ENCODE results near the gene FHAD1.

The FHAD1 gene

DNA sequence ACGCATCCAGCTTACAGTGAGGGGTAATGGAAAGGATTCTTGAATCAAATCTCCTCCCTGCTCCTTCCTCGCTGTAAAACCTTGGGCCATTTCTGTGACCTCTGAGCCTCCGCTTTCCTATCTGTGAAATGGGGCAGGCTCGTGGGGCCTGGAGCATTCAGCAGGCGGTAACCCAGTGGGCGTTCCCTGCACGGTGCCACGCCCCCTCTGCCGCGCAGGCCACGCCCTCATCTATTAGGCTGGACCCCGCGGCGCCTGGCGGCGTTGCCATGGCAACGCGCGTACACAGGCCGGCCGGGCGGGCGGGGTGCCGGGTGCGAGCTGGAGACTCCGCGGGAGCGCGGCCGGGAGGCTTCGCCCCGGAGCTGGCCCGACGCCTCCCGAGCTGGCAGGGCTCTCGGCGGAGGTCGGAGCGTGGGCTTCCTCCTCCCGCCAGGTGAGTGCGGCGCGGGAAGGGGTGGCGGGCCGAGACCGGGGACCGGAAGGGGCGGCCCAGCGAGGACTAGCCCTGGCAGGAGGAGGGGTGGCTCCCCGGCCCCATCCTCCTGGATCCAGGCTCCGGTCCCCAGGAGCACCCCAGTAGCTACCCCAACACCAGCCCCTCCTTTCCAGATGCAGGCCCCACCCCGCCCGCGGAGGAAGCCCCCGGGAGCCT, at the start of gene FHAD1:
TSS of gene FHAD1 (plus strand) at position 264 of the 655 bp plus-strand sequence. CDS start 4,562 bp downstream, outside the sequence.
- TF ChIP-seq ZBTB7A (IDR thresholded peaks at IDR 0.05; ENCODE audit: low read depth), result no peak
- TF ChIP-seq, protein P1, sequence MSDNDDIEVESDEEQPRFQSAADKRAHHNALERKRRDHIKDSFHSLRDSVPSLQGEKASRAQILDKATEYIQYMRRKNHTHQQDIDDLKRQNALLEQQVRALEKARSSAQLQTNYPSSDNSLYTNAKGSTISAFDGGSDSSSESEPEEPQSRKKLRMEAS (IDR thresholded peaks at IDR 0.05), result peak; percentile 13; the same call in 1 of the 2 replicates
- TF ChIP-seq TCF12 (IDR thresholded peaks at IDR 0.05; ENCODE audit: low read depth), result peak; percentile 47; the same call in 1 of the 2 replicates
- TF ChIP-seq EGR1 (IDR thresholded peaks at IDR 0.05), result no peak
- no peak for TF ChIP-seq EP300 (IDR thresholded peaks at IDR 0.05; ENCODE audit: borderline replicate concordance)
- TF ChIP-seq TEAD4 (IDR thresholded peaks at IDR 0.05), result no peak
- no peak for TF ChIP-seq TAF1 (IDR thresholded peaks at IDR 0.05; ENCODE audit: low read depth)

DNA sequence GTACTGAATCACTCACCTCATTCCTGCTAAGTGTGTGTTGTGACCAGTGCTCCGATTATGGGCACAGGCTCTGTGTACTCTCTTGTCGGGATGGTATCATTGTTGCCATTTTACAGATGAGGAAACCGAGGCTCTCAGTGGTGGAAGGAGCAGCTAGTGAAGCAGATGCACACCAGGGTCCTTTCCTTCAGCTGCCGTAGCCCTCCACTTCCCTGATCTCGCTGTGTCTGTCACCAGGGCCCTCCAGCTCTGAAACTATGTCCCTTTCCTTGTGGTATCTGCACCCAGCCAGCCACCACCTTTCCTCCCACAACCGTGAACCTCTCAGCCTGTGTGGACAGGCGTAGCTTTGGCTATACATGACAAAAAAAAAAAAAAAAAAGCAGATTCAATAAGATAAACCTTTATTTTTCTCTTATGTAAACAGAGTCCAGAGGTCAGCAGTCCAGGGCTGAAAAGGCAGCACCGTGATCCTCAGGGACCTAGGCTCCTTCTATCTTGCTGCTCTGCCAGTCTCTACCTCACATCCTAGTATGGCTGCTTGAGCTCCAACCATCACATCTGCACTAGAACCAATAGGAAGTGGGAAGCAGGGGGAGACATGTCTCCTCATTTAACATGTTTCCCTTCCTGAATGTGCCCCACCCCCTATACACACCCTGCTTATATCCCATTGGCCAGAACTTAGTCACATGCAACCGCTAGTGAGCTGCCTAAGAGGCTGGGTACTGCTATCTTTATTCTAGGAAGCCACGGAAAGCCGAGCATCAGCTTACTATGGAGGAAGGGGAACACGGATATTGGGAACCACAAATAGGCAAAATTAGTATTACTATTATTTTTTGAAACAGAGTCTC, 49.2 kb upstream of the FHAD1 start:
- TF ChIP-seq FOXM1 (IDR thresholded peaks at IDR 0.05; ENCODE audit: borderline replicate concordance, low read depth) (no peak), YY1 (IDR thresholded peaks at IDR 0.05; ENCODE audit: low read depth) (no peak), TAF1 (IDR thresholded peaks at IDR 0.05; ENCODE audit: low read depth) (no peak), TEAD4 (IDR thresholded peaks at IDR 0.05) (no peak)
- TF ChIP-seq, protein P2, sequence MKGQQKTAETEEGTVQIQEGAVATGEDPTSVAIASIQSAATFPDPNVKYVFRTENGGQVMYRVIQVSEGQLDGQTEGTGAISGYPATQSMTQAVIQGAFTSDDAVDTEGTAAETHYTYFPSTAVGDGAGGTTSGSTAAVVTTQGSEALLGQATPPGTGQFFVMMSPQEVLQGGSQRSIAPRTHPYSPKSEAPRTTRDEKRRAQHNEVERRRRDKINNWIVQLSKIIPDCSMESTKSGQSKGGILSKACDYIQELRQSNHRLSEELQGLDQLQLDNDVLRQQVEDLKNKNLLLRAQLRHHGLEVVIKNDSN (IDR thresholded peaks at IDR 0.05), result 0 out of 2 replicates have a peak, but pooled peaks have one; percentile 14

DNA sequence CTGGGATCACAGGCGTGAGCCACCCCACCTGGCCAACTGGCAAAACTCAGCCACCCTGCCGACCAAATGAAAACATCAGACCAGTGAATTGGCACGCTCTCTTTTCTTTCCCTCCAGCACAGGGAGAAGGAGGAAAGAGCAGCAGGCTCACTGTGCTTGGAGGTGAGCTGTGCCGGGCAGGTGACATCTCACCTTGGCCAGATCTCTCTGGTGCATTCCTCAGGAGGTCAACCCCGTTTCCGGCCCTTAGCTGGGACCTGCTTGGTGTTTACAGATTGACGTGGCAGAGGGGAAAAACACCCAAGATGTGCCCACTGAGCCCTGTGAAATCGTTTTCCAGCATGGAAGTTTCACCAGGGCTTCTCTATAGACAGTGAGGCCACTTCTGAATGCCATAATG, 48.3 kb upstream of the FHAD1 start:
- TF ChIP-seq ZBTB7A (IDR thresholded peaks at IDR 0.05; ENCODE audit: low read depth) (no peak), CREB1 (IDR thresholded peaks at IDR 0.05; ENCODE audit: low read depth) (no peak), TEAD4 (IDR thresholded peaks at IDR 0.05) (no peak), RAD21 (IDR thresholded peaks at IDR 0.05; ENCODE audit: low read depth) (no peak), NFIC (IDR thresholded peaks at IDR 0.05) (no peak), FOXM1 (IDR thresholded peaks at IDR 0.05; ENCODE audit: borderline replicate concordance, low read depth) (no peak), CEBPB (IDR thresholded peaks at IDR 0.05) (no peak), EP300 (IDR thresholded peaks at IDR 0.05; ENCODE audit: borderline replicate concordance) (no peak), EGR1 (IDR thresholded peaks at IDR 0.05) (no peak)
- TF ChIP-seq, protein P3, sequence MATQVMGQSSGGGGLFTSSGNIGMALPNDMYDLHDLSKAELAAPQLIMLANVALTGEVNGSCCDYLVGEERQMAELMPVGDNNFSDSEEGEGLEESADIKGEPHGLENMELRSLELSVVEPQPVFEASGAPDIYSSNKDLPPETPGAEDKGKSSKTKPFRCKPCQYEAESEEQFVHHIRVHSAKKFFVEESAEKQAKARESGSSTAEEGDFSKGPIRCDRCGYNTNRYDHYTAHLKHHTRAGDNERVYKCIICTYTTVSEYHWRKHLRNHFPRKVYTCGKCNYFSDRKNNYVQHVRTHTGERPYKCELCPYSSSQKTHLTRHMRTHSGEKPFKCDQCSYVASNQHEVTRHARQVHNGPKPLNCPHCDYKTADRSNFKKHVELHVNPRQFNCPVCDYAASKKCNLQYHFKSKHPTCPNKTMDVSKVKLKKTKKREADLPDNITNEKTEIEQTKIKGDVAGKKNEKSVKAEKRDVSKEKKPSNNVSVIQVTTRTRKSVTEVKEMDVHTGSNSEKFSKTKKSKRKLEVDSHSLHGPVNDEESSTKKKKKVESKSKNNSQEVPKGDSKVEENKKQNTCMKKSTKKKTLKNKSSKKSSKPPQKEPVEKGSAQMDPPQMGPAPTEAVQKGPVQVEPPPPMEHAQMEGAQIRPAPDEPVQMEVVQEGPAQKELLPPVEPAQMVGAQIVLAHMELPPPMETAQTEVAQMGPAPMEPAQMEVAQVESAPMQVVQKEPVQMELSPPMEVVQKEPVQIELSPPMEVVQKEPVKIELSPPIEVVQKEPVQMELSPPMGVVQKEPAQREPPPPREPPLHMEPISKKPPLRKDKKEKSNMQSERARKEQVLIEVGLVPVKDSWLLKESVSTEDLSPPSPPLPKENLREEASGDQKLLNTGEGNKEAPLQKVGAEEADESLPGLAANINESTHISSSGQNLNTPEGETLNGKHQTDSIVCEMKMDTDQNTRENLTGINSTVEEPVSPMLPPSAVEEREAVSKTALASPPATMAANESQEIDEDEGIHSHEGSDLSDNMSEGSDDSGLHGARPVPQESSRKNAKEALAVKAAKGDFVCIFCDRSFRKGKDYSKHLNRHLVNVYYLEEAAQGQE (IDR thresholded peaks at IDR 0.05; ENCODE audit: low read depth), result no peak
- TF ChIP-seq, protein P2 (IDR thresholded peaks at IDR 0.05), result no peak
- TF ChIP-seq, protein P1 (IDR thresholded peaks at IDR 0.05), result no peak

DNA sequence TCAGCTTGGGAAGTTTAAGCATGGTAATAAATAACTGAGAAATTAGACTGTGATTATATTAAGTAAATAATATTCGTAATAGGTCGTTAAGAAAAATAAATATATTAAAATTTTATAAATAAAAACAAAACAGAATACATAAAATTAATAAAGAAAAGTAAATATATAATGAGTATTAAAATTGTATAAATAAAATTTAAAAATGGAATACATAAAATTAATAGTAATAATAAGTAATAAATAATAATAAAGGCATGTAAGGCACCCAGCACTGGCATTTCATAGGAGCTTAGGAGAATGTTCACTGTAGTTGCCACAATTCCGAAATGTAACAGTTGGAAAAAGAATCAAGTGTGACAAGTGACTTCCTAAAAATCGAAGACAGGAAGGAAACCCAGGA, 45.8 kb upstream of the FHAD1 start:
- TF ChIP-seq CREB1 (IDR thresholded peaks at IDR 0.05; ENCODE audit: low read depth) (no peak), EP300 (IDR thresholded peaks at IDR 0.05; ENCODE audit: borderline replicate concordance) (no peak), EGR1 (IDR thresholded peaks at IDR 0.05) (no peak), CEBPB (IDR thresholded peaks at IDR 0.05) (no peak), FOXM1 (IDR thresholded peaks at IDR 0.05; ENCODE audit: borderline replicate concordance, low read depth) (no peak), NFIC (IDR thresholded peaks at IDR 0.05) (no peak)
- TF ChIP-seq, protein P2 (IDR thresholded peaks at IDR 0.05), result no peak
- TF ChIP-seq, protein P3 (IDR thresholded peaks at IDR 0.05; ENCODE audit: low read depth), result no peak
- TF ChIP-seq, protein P1 (IDR thresholded peaks at IDR 0.05), result no peak
